Measurements from ENCODE around the gene CARS1. TPM values are rescaled to one million over a fixed set of nuclear protein-coding genes. Genes with fewer than 3 reads are reported as not detected.

The CARS1 gene
- polyA plus RNA-seq, 1 experiment: 175 TPM

- no peak for TF ChIP-seq CTCF (IDR thresholded peaks at IDR 0.05; ENCODE audit: insufficient read depth, low read depth, low read length)
- no peak for DNase-seq (ENCODE audit: low read depth)
- POLR2A ChIA-PET: no interaction called here
- Histone ChIP-seq H3K36me3 (ENCODE audit: control insufficient read depth, insufficient read depth, low read length) (peaks cover 13% of the 10 kb centered on the region), H3K4me3 (ENCODE audit: low read depth, low read length) (peak overlapping the region; percentile 100), H3K27me3 (ENCODE audit: control insufficient read depth, insufficient read depth, low read length) (no peaks in the 10 kb centered on the region)
- CTCF ChIA-PET: interaction anchor here (2.2 kb wide), 1 partner anchor 35 kb away, joined by 13 read pairs; no protein-coding TSS in a partner anchor
Observed at GRCh38 chr11:3055891-3056290, 1.3 kb downstream of the CARS1 start.

- no peaks in the 10 kb centered on the region for H3K27me3 ChIP-seq (ENCODE audit: control insufficient read depth, insufficient read depth, low read length)
- TF ChIP-seq CTCF (IDR thresholded peaks at IDR 0.05; ENCODE audit: insufficient read depth, low read depth, low read length): no peak
- ChIA-PET CTCF (interaction anchor here (0.6 to 5.0 kb wide), 3 partner anchors 38 to 520 kb away, joined by 3 to 54 read pairs (median 3); no protein-coding TSS in a partner anchor), POLR2A (no interaction called here)
- no peak for DNase-seq (ENCODE audit: low read depth)
- H3K36me3 ChIP-seq (ENCODE audit: control insufficient read depth, insufficient read depth, low read length): peaks cover 15% of the 10 kb centered on the region
- H3K4me3 ChIP-seq (ENCODE audit: low read depth, low read length): no peak overlapping the region
Observed at GRCh38 chr11:3052567-3052966, 4.7 kb downstream of the CARS1 start.

GRCh38 chr11:3052109-3052479 is 5.1 kb downstream of the CARS1 start:
- no peaks in the 10 kb centered on the region for H3K27me3 ChIP-seq (ENCODE audit: control insufficient read depth, insufficient read depth, low read length)
- POLR2A ChIA-PET: no interaction called here
- TF ChIP-seq CTCF (IDR thresholded peaks at IDR 0.05; ENCODE audit: insufficient read depth, low read depth, low read length): no peak
- no peak overlapping the region for H3K4me3 ChIP-seq (ENCODE audit: low read depth, low read length)
- CTCF ChIA-PET: interaction anchor here (5.0 kb wide), 1 partner anchor 38 kb away, joined by 54 read pairs; no protein-coding TSS in a partner anchor
- no peak for DNase-seq (ENCODE audit: low read depth)
- H3K36me3 ChIP-seq (ENCODE audit: control insufficient read depth, insufficient read depth, low read length): peaks cover 19% of the 10 kb centered on the region

GRCh38 chr11:3051196-3052108 is 5.8 kb downstream of the CARS1 start:
- H3K4me3 ChIP-seq (ENCODE audit: low read depth, low read length): no peak overlapping the region
- DNase-seq (ENCODE audit: low read depth): no peak
- peaks cover 19% of the 10 kb centered on the region for H3K36me3 ChIP-seq (ENCODE audit: control insufficient read depth, insufficient read depth, low read length)
- TF ChIP-seq CTCF (IDR thresholded peaks at IDR 0.05; ENCODE audit: insufficient read depth, low read depth, low read length): 0 out of 2 replicates have a peak, but pooled peaks have one; percentile 19
- no peaks in the 10 kb centered on the region for H3K27me3 ChIP-seq (ENCODE audit: control insufficient read depth, insufficient read depth, low read length)
- ChIA-PET POLR2A (no interaction called here), CTCF (interaction anchor here (0.9 to 5.9 kb wide), 5 partner anchors 14 to 99 kb away, joined by 3 to 54 read pairs (median 6); no protein-coding TSS in a partner anchor)

GRCh38 chr11:3050386-3051195 is 6.6 kb downstream of the CARS1 start:
- no peak overlapping the region for H3K4me3 ChIP-seq (ENCODE audit: low read depth, low read length)
- no peak for DNase-seq (ENCODE audit: low read depth)
- no peak for TF ChIP-seq CTCF (IDR thresholded peaks at IDR 0.05; ENCODE audit: insufficient read depth, low read depth, low read length)
- no peaks in the 10 kb centered on the region for H3K27me3 ChIP-seq (ENCODE audit: control insufficient read depth, insufficient read depth, low read length)
- ChIA-PET POLR2A (no interaction called here), CTCF (interaction anchor here (0.6 to 5.9 kb wide), 8 partner anchors 13 to 519 kb away, joined by 3 to 54 read pairs (median 4); no protein-coding TSS in a partner anchor)
- peaks cover 24% of the 10 kb centered on the region for H3K36me3 ChIP-seq (ENCODE audit: control insufficient read depth, insufficient read depth, low read length)

Measured in BJ (cell line).